Epidermal melanocyte (primary cell): ENCODE results near the gene CEP95.
A peak's percentile ranks its signal among the peaks of the same experiment; 100 is the strongest.
"Not testable (repeated sequence)": the region's sequence is repeated elsewhere in the genome, so short reads cannot be mapped to it uniquely, and the experiment has no call there.

ENCODE experiments used
- DNase-seq: peaks from one replicate; pipeline ENCODE4 v3.0.0; 2011; ENCODE audit warnings: low spot score; ENCODE audit not compliant: insufficient read length

Gene CEP95

DNA sequence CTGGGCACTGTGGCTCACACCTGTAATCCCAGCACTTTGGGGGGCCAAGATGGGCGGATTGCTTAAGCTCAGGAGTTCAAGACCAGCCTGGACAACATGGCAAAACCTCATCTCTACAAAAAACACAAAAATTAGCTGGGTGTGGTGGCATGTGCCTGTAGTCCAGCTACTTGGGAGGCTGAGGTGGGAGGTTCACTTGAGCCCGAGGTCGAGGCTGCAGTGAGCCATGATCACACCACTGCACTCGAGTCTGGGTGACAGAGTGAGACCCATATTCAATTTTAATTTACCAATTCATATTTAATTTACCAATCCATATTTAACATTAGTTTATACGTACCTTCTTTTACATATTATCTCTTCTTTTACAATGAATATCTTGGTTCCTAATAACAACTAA is 11.5 kb upstream of the CEP95 start:
- not testable (repeated sequence) for DNase-seq

DNA sequence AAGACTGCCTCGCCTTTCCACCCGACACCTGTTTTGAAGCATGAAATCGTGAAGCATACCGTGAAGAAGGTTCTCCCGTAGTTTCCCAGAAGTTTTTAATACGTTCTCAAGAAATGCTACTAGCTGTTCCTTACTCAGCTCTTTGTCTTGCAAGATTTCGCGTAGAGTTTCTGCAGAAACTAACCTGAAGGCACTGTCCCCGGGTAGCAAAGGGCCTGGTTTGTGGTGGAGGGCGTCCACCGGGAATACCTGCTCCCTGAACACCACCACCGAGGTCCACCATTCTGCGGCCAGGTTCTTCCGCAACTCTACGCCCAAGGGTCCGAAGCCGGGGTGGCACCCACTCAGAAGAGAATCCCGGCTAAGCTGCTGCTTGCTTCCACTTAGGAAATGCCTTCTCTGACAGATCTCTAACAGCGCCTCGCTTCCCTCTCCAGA is 10.4 kb upstream of the CEP95 start:
- no peak for DNase-seq

DNA sequence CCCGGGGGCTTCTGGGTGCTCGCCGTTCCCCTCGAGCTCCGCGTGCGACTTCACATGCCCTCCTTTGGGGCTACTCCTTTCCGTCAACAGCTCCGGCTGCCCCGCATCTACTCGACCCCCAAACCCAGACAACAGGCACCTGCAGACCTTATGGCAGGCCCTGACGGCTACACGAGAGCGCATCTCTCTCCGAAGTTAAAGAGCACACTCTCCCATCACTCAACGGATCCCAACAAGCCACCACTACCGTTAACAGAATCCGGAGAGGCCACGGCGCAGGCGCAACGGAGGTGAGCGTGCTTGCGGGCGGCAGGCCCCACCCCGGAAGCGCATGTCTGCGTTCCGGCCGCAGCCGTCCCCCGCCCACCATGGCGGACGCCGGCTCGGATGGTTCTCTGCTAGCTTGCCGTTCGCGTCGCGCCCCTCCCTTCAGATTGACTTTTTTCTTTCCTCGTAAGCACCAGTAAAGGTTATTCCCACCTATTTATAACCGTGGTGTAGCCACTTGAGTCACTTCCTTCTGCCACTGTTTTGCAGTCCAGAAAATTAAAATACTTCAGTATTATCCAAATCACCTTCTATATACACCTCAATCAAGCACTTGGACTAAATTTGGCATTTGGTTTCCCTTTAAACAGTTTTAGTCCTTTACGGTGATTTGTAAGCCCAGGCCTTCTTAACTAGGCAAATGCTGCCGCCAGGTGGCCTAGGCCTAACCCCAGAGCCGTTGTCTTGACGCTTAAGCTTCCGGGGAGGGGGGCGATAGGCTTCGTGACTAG is 9.8 kb upstream of the CEP95 start, which contains the start of gene POLG2:
POLG2 (minus strand) TSS at position 269 of the 779 bp plus-strand sequence; CDS start at position 183, 86 bp downstream.
- DNase-seq: peak; percentile 81

DNA sequence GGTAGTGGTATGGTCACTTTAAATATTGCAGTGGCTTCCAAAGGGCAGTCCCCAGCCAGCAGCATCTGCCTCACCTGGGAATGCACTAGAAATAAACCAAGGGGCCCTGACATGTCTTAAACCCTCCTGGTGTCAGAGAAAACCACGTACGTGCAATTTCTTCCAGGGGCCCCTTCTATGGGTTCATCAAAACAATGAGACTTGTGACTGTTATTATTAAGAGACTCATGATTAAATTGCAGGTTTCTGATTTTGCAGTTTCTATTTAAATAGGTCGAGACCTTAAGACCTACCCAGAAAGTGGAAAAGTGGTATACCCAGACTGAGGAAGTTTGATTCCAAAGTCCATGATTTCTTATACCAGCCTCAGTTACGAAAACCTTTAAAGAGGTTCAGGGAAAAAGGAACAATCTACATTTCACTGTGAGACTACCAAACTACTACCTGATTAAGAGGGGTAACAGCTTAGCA is 9.2 kb upstream of the CEP95 start:
- DNase-seq: no peak

DNA sequence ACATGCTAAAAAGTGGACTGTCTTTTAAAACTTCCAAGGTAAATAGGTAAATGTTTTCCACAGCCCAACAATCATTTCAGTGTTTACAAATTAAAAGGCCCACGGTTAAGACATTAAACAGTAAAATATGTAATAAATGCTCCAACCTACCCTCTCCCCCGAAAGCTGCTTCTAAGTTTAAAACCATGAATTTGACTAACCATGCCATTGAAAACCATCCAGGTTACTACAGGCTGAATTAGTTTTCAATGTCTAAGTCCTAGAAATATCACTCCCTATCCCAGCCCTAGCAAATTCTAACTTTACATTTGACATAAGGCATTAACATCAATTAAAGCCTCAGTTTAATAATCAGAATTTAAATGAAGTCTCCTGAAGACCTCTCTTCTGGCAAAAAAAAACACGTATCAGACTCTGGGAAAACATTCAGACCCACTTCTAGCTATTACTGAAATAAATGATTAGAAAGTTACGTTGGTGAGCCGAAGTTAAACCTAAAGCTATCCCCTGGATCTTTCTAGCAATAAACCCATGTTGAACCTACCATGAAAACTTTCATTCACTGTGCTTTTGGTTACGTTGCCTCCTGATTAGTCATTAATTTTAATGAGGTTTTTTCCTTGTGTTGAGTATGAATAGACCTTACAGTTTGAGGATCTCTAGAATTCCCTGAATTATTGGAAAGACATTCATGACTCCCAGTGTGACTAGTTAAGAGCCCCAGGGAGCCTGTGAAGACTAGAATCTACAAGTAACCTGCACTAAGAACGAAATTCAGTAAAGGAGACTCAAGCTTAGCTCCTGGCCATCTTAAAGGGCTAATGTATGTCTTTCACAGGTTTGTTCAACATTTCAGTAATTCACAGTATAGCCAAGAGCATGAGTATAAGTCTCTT is 8.2 kb upstream of the CEP95 start:
- DNase-seq: no peak

DNA sequence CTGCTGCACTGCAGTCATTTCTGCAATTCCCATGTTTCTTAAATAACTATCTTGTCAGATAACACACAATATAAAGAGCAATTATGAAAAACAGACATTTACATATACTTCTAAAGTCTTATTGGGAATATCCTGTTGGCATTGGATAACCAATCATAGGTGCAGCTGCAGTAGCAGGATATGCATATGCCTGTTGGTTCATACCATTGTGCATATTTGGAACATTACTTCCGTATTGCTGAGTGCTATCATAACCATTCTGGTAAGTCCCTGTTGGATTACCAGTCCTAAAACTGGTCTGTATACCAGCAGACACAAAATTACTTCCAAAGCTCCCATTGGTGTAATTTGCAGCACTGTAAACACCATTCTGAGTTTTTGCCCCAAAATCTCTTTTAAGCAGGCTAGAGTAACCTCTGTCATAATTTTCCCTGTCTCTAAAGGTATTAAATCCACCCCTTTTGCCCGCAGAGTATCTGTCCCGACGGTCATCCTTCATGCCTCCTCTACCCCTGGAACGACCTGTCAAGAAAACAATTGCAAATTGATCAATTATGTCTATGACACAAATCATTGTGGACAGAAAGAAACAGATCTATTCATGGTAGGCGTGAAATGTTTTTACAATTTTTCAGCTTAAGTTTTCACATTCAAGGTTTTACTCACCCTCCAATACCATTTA is 6.8 kb upstream of the CEP95 start:
- no peak for DNase-seq

DNA sequence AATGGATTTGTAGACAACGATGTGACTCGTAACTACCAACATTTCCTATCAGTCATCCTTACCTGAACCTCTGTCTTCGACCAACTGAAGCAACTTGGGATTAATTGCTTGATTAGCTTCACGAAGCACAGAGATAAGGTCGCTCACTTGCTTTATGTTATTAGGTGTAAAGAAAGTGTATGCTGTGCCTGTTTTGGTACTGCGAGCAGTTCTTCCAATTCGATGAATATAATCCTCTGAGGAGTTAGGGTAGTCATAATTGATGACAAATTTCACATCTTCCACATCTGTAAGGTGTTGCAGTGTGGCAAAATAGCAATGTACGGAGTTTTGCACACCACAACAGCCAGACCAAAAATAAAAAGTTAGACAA is 6.3 kb upstream of the CEP95 start:
- DNase-seq: no peak

DNA sequence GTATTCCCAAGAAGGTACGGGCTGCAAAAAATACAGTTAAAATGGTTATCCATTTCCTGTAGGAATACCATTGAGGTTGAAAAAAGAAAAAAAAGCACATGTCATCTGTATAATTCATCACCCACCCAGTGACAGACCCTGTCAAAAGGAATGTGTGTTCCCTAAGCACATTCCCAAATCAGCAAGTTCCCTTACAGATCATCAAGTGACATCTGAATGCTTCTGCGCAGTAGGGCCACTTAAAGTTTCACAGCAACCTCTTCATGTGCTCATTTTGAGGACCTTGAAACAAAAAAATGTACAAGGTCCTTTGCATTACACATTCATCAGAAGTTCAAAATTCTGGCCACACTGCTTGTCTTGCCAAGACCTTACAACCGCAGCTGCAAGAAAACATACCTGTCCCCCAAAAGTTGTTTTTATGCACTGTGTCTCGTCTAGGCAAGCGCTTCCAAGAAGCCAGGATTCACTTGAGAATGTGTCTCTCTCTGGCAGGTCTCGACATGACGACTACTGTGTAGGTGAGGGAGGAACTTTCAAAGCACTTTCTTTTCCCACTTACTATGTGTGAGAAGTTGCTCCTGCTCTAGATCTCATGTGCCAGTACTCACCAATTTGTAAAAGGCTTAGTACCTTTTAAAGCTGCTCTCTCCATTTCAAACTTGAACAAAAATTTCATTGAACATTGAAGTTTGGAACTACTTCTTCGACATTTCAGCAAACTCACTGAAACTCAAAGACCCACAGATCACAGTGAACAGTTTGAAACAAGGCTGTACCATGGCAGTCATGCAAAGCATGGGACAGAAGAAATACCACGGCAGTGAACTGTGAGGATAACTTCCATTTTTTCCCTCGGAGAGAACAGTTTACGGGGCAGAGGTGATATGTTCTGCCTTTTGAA is 5.7 kb upstream of the CEP95 start:
- no peak for DNase-seq

DNA sequence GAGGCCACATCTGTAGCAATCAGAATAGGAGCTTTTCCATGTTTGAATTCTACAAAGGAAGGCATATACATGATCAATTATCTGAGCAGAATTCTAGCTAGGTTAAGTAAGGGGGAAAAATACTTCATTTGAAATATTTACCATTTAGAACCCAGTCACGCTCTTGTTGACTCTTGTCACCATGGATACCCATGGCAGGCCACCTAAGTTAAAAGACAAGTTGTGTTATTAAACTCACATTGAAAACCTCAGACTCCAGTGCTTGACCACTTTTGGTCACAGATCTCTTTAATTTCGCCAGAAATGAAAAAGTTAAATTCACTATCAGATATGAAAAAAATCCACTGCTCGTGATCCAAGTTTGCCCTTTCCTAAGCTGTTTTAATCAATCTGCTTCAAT is 4.8 kb upstream of the CEP95 start:
- DNase-seq: no peak

DNA sequence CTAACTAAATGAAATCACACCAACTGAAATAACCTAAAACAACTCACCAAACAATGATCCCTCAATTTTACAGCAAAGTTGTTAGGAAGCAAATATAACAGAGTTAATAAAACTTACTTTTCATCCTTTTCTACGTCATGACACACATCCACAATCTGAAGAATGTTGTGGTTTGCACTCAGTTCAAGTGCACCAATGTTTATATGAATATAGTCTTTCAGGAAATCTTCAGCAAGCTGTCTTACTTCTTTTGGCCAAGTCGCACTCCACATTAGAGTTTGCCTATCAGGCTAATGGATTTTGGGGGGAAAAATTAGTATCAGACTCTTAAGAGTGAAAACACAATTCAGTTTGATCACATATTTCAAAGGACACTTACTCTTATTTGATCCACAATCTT is 4.0 kb upstream of the CEP95 start:
- no peak for DNase-seq

DNA sequence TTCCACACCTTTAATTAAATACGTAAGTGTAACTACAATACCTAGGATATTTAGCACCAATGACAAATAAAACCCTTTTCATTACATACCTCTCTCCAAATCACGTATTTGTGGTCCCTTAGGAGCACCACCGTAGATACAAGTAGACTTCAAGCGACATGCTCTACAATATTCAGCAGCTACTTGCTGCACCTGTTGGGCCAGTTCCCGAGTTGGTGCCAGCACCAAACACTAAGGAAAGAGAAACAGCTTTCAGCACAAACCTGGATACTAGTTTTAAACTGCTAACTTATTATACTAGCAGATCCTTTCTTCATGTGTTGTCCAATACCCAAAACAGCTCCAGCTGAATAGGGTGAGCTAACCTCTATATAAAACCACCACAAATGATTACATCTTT is 3.4 kb upstream of the CEP95 start:
- DNase-seq: no peak

DNA sequence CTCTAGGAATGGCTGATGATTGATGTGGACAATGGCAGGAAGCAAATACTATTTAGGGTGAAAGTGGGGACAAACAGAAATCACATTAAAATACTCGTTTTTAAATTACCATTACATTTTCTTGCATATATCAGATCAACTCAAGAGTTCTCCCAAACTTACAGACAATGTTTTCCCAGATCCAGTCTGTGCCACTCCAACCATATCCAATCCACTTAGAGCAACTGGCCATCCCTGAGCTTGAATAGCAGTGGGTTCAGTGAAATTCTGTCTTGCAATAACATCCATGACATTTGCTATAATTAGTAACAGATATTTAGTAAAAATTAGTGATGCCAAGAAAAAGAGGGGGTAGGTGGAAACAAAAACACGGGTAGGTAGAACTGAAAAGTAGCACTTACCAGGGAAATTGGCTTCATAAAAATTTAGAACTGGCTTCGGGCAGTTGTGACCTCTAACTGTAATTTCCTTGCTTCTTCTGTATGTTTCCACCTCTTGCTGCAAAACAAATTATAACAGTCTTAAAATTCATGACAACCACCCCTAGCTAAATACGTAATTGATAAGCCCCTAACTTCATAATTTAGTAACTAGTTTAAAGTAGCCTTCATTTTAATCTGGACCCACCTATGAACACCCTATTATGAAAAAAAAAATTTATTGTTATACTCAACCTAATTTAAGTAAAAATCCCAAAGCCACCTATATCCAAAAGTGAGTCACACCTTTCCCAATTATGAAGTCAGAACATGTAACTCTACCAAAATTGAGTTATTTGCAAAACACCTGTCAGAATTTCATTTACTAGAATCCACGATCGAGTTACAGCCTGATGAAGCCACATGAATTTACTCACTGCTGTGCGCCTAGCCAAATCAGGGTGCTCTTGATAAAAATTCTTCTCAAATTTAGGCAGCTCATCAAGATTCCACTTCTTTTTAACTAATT is 2.7 kb upstream of the CEP95 start:
- DNase-seq: no peak

DNA sequence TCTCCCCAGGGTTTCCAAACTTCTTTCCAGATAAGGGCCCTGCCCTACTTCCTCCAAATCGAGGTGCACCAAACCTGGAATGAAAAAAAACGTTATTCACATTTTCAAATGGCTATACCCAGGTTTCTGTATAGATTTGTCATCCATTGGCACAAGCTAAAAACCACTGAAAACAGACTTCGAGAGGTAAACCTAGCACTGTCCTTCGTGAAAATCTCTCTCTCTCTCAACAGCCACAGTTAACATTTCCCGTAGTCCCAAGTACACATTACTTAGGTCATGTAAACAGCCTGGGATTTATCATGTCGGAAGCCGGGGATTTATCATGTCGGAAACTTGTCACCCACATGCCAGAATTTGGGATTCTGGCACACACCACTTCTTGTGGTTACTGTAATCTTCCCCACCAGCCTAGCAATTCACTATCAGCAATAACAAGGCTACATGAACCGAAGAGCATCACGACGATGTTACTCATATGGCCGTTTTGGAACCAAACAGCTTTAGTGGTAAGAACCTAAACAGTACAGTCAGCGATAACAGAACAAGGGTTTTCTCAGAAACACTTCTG is 1.9 kb upstream of the CEP95 start:
- DNase-seq: no peak

DNA sequence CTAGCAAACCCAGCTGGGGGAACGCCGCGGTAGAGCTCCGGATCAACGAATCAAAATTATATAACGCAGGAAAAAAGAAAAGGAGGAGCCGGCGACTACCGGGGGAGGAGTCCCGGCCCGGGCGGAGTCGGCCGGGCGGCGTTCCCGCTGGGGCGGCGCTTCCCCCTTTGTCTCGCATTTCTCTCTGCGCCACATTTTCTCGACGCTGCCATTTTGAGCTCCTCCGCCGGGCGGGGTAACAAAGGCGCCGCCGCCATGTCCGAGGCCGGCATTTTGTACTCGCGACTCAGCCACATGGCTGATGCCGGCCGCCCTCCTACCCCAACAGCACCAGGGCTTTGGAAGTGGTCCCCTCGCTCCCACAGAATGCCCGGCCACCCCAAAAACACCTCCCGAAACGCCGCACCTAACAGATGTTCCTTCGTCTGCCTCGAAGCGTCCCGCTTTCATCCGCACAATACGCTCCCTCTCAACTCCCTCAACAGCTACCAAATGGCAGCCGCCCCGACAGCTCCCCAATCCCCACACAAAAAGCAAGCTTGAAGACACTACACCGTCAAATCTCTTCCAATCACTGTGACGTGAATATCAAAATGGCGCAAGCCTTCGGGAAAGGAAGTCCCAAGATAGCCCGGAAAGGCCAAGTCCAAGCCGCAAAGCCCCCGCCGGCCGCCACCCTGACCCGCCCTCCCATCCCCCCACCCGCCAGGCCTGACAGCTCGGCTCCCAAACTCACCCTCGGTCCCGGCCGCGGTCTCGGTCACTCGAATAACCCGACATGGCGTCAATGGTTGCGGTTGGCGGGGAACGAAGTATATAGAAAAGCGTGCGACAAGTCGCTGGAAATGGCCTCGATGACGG is 1.2 kb upstream of the CEP95 start:
- DNase-seq: peak; percentile 59

DNA sequence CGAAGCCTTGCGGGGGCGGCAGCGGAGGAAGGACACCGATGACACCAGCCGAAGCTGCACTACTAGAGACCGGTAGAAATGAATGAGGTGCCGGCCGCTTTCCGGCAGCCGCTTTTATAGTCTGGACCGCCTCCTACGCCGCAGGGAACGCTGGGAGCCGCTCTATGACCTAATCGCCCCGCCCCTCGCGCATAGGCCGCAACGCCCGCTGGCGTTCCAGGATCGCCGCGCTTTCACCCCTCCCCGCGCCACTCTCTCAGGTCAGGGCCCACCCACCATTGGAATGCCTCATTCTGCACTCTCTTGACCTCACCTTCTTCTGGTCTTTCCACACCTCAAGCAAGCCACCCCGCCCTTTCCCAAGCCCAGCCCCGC is 589 bp upstream of the CEP95 start, which contains the start of gene DDX5:
DDX5 (minus strand) TSS at position 89 of the 375 bp plus-strand sequence. CDS start 170 bp downstream, outside the sequence.
- DNase-seq: peak; percentile 66

DNA sequence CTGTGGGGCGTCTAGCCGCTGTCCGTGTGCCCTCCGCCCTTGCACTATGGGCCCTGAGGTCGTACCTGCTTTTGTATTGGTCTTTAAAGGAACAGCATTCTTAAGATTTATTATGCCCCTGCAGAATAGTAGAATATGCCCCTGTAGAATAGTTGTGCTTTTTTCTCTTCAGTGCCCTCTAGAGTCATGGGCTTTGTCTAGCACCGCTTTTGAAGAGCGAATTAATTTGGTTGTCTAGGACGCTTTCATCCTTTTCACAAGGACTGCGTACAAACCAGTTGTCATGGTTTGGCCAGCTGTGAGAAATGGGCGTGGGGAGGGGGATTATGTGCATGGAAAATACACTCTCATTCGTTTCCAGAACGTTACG is 621 bp downstream of the CEP95 start:
- peak; percentile 64 for DNase-seq

DNA sequence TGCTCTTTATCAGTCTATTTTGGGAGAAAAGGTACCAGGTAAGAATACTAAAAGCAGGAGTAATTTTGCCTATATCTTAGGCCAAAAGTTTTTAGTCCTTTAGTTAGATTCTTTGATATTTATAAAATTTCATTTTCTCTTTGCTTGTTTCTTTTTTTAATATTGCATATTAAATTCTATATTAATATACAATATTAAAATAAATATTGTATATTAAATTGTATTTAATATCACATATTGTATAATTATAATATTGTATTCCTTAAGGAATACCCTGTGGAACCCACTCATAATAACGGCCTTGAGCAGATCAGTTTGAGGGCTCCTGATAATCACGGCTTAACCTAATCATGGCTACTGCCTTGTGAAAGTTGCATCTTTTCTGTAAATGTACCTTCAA is 1.9 kb downstream of the CEP95 start:
- DNase-seq: no peak

DNA sequence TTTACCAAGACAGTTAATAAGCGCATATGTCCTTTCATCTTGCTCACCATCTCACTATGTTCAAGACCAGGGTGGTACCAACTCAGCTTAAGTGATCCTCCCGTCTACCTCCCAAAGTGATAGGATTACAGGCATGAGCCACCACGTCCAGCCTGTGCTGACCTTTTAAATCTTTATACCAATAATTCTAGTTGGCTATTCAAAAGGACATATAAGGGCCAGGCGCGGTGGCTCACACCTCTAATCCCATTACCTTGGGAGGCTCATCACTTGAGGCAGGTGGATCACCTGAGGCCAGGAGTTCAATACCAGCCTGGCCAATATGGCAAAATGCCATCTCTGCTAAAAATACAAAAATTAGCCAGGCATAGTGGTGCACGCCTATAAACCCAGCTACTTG is 2.4 kb downstream of the CEP95 start:
- no peak for DNase-seq
